GM23248 (cell line): Measurements from ENCODE around the gene TPRN. TPM values are rescaled to one million over a fixed set of nuclear protein-coding genes. Genes with fewer than 3 reads are reported as not detected.

Experiments
- DNase-seq: peaks from one replicate; pipeline ENCODE4 v3.0.0-alpha.2; 2015
- H2AFZ ChIP-seq: fragments of 200-600 bp; sonication (generic); 2 replicates; pipeline ENCODE4 v1.6.1; 2016; ENCODE audit warnings: antibody characterized with exemption
- H3F3A ChIP-seq: fragments of 200-600 bp; sonication (generic); 2 replicates; pipeline ENCODE4 v1.6.1; 2016; ENCODE audit warnings: mild to moderate bottlenecking, antibody characterized with exemption, mixed run types; ENCODE audit not compliant: insufficient read depth
- H3K27ac ChIP-seq: fragments of 200-600 bp; sonication (generic); 2 replicates; pipeline ENCODE4 v1.5.1; 2016; ENCODE audit warnings: mild to moderate bottlenecking
- H3K27me3 ChIP-seq: fragments of 200-600 bp; sonication (generic); replicated peaks from 2 replicates; pipeline ENCODE4 v1.6.1; 2016; ENCODE audit warnings: mild to moderate bottlenecking; ENCODE audit not compliant: insufficient read depth
- H3K36me3 ChIP-seq: fragments of 200-600 bp; sonication (generic); 2 replicates; pipeline ENCODE4 v1.6.1; 2016; ENCODE audit warnings: low read depth, mild to moderate bottlenecking
- H3K4me1 ChIP-seq: fragments of 200-600 bp; sonication (generic); 2 replicates; pipeline ENCODE4 v1.6.1; 2016; ENCODE audit warnings: mild to moderate bottlenecking; ENCODE audit not compliant: insufficient read depth
- H3K4me2 ChIP-seq: fragments of 200-600 bp; sonication (generic); one replicate; pipeline ENCODE4 v1.6.1; 2016; ENCODE audit warnings: mild to moderate bottlenecking; ENCODE audit not compliant: unreplicated experiment
- H3K4me3 ChIP-seq: fragments of 200-600 bp; sonication (generic); 2 replicates; pipeline ENCODE4 v1.5.1; 2016; ENCODE audit warnings: mild to moderate bottlenecking
- H3K79me2 ChIP-seq: fragments of 200-600 bp; sonication (generic); 2 replicates; pipeline ENCODE4 v1.6.1; 2016; ENCODE audit warnings: mild to moderate bottlenecking; ENCODE audit not compliant: insufficient read depth
- H3K9ac ChIP-seq: fragments of 200-600 bp; sonication (generic); 2 replicates; pipeline ENCODE4 v1.6.1; 2016; ENCODE audit warnings: mild to moderate bottlenecking
- H3K9me2 ChIP-seq: fragments of 200-600 bp; sonication (generic); 2 replicates; pipeline ENCODE4 v1.6.1; 2016; ENCODE audit warnings: mixed run types, mild to moderate bottlenecking, moderate library complexity; ENCODE audit not compliant: insufficient read depth
- H3K9me3 ChIP-seq: fragments of 200-600 bp; sonication (generic); one replicate; pipeline ENCODE4 v1.6.1; 2017; ENCODE audit warnings: low read depth
- H4K20me1 ChIP-seq: fragments of 200-600 bp; sonication (generic); 2 replicates; pipeline ENCODE4 v1.6.0; 2016; ENCODE audit not compliant: insufficient read depth
- EZH2 ChIP-seq: fragments of 200-600 bp; sonication (generic); IDR thresholded peaks from 2 replicates; pipeline ENCODE4 v1.6.1; 2018; ENCODE audit warnings: antibody characterized with exemption, mild to moderate bottlenecking; ENCODE audit not compliant: insufficient read depth, poor library complexity, severe bottlenecking
- EZH2phosphoT487 ChIP-seq: fragments of 200-600 bp; sonication (generic); IDR thresholded peaks from 2 replicates; pipeline ENCODE4 v1.6.1; 2018; ENCODE audit warnings: antibody characterized with exemption, moderate library complexity, mild to moderate bottlenecking, low read depth; ENCODE audit not compliant: insufficient read depth
- WGBS, 2 experiments: methylation state at CpG; one replicate each; pipeline ENCODE4 v1.1.6; 2015 to 2017; ENCODE audit warnings: low lambda C conversion rate in 2 of 2, low coverage in 1 of 2; ENCODE audit errors: missing lambda C conversion rate in 2 of 2; 5-methylcytosine and 5-hydroxymethylcytosine counted together
- in situ Hi-C: fragments of 300-500 bp; cut with MboI; formaldehyde crosslinking; loops from 2 replicates; pipeline ENCODE4 v1.15.0; 2020
- polyA plus RNA-seq: library from polyadenylated mRNA; unstranded; fragments of >200 nt; fragmentation: Nextera tagmentation; extraction: Ambion mirVana; gene quantifications from 2 replicates; pipeline ENCODE4 v1.2.1, GENCODE V29; 2016
- total RNA-seq: library from RNA; depleted of rRNA; stranded (reverse); fragments of >200 nt; shearing (Covaris generic); gene quantifications from 2 replicates; pipeline ENCODE4 v1.2.3, GENCODE V29; 2014

Gene TPRN
- total and polyA plus RNA-seq, 2 experiments from 2014 or later, result 1.7 to 7.8 TPM

- no peaks in the 10 kb centered on the region for H3K4me1 ChIP-seq
- no peaks in the 10 kb centered on the region for H3F3A ChIP-seq
- no peak for DNase-seq
- H4K20me1 ChIP-seq, result no peaks in the 10 kb centered on the region
- no peaks in the 10 kb centered on the region for H3K79me2 ChIP-seq
- H3K36me3 ChIP-seq, result no peaks in the 10 kb centered on the region
- H3K4me3 ChIP-seq, result no peak overlapping the region
- no peak overlapping the region for H3K27ac ChIP-seq
- no peak overlapping the region for H3K4me2 ChIP-seq
- H3K9me2 ChIP-seq, result no peaks in the 10 kb centered on the region
- H3K9ac ChIP-seq, result no peak overlapping the region
- in situ Hi-C loops, result no loop called here
- H3K27me3 ChIP-seq, result peaks cover 43% of the 10 kb centered on the region
- no peaks in the 10 kb centered on the region for H3K9me3 ChIP-seq
- no peak for TF ChIP-seq EZH2phosphoT487
- peak; percentile 35 for TF ChIP-seq EZH2
- no peak overlapping the region for H2AFZ ChIP-seq
- WGBS, 2 experiments, result 43 to 55% methylated on average over 18 to 21 of the region's 22 CpGs
Measured at GRCh38 chr9:137166380-137167229, 33.9 kb downstream of the TPRN start.

GRCh38 chr9:137165250-137165836 lies 35.2 kb downstream of the TPRN start:
- Histone ChIP-seq H3K27me3 (peaks cover 39% of the 10 kb centered on the region), H2AFZ (no peak overlapping the region), H3K4me3 (no peak overlapping the region), H3K9ac (no peak overlapping the region), H3K36me3 (no peaks in the 10 kb centered on the region), H3K9me3 (no peaks in the 10 kb centered on the region), H3K4me2 (no peak overlapping the region), H3K9me2 (no peaks in the 10 kb centered on the region), H3K79me2 (no peaks in the 10 kb centered on the region), H3K4me1 (no peaks in the 10 kb centered on the region), H3F3A (no peaks in the 10 kb centered on the region), H3K27ac (no peak overlapping the region), H4K20me1 (no peaks in the 10 kb centered on the region)
- TF ChIP-seq EZH2 (no peak), EZH2phosphoT487 (no peak)
- DNase-seq, result no peak
- WGBS, 2 experiments, result 54 to 64% methylated on average over 17 to 32 of the region's 32 CpGs
- in situ Hi-C loops, result no loop called here

DNA sequence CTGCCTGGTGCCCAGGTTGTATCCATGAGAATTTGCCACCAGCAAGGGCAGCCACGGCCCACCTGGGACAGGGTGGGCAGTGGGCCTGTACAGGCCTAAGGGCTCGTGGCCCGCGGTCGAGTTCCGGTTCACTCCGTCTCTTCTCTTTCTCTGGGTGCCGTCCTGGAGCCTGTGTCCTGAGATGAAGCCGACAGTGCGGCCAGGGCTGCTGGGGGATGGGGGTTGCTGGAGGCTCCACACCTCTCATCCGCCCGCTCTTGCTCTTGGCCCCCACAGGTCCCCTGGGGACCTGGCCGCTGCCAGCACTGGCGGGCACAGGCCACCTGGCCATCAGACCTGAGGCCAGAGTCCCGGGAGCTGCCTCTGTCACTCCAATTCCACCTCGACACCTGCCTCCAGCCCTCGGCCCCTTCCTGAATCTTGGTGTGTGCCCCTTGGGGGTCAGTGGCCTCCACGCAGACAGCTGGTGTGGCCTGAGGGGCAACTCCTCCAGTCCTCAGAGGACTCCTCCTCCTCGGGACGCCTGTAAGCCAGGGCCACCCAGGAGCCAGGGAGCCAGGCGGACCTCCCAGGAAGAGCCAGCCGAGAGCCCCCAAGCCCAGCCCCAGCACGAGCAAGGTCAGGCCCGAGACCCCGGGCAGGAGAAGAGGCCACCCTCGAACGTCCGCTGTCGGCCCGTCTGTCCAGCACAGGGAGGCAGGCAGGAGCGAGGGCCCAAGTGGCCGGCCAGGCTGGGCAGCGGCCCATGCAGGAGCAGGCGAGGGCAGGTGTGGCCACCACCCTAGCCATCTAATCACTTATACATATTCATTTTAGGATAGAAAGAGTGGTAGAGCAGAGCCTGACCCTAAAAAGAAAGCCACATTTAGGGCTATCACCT lies 35.9 kb downstream of the TPRN start:
- H3K9me3 ChIP-seq, result no peaks in the 10 kb centered on the region
- no peak overlapping the region for H2AFZ ChIP-seq
- no peak overlapping the region for H3K4me3 ChIP-seq
- TF ChIP-seq EZH2phosphoT487 (no peak), EZH2 (no peak)
- in situ Hi-C loops, result no loop called here
- H3K27me3 ChIP-seq, result peaks cover 45% of the 10 kb centered on the region
- H3F3A ChIP-seq, result no peaks in the 10 kb centered on the region
- H4K20me1 ChIP-seq, result no peaks in the 10 kb centered on the region
- H3K4me2 ChIP-seq, result no peak overlapping the region
- no peak overlapping the region for H3K9ac ChIP-seq
- H3K4me1 ChIP-seq, result no peaks in the 10 kb centered on the region
- H3K9me2 ChIP-seq, result no peaks in the 10 kb centered on the region
- H3K36me3 ChIP-seq, result no peaks in the 10 kb centered on the region
- WGBS, 2 experiments, result 46 to 57% methylated on average over 33 to 34 of the region's 34 CpGs
- H3K79me2 ChIP-seq, result no peaks in the 10 kb centered on the region
- H3K27ac ChIP-seq, result no peak overlapping the region
- no peak for DNase-seq

GRCh38 chr9:137163805-137164204 lies 36.7 kb downstream of the TPRN start:
- Histone ChIP-seq H3K9ac (no peak overlapping the region), H4K20me1 (no peaks in the 10 kb centered on the region), H3K27me3 (peaks cover 53% of the 10 kb centered on the region), H3F3A (no peaks in the 10 kb centered on the region), H3K4me1 (no peaks in the 10 kb centered on the region), H3K27ac (no peak overlapping the region), H3K9me2 (no peaks in the 10 kb centered on the region), H3K79me2 (no peaks in the 10 kb centered on the region), H3K36me3 (no peaks in the 10 kb centered on the region), H3K4me3 (no peak overlapping the region), H2AFZ (no peak overlapping the region), H3K9me3 (no peaks in the 10 kb centered on the region), H3K4me2 (no peak overlapping the region)
- 73 to 75% methylated on average over 21 to 22 of the region's 22 CpGs for WGBS, 2 experiments
- no peak for DNase-seq
- TF ChIP-seq EZH2 (no peak), EZH2phosphoT487 (no peak)
- in situ Hi-C loops, result no loop called here
